SK-N-SH (cell line): Measurements from ENCODE around the gene CHI3L2. TPM values are rescaled to one million over a fixed set of nuclear protein-coding genes. Genes with fewer than 3 reads are reported as not detected.

Experiments used
- CTCF ChIA-PET: fragments of 300-600, 350-600 bp; formaldehyde crosslinking; extraction: SDS; loops from one replicate; lab custom pipeline; 2021; lab: Yijun Ruan, JAX
- POLR2A ChIA-PET: fragments of 350-600 bp; sonication (Branson Sonifier 250); formaldehyde crosslinking; extraction: SDS; loops from one replicate; lab custom pipeline; 2020; ENCODE audit warnings: antibody characterized with exemption, inconsistent platforms; lab: Yijun Ruan, JAX
- DNase-seq: peaks from one replicate; pipeline ENCODE4 v3.0.0; 2012
- H2AFZ ChIP-seq: fragments of 200-600 bp; sonication (generic); 2 replicates; pipeline ENCODE4 v1.8.1; 2016; ENCODE audit warnings: antibody characterized with exemption, mild to moderate bottlenecking, low read depth
- H3F3A ChIP-seq: fragments of 200-600 bp; sonication (generic); replicated peaks from 2 replicates; pipeline ENCODE3; 2016; ENCODE audit warnings: antibody characterized with exemption, mild to moderate bottlenecking; ENCODE audit not compliant: insufficient read depth
- H3K27ac ChIP-seq, 2 experiments: fragments of 200-500 bp in 1 of 2; fragments of 200-600 bp in 1 of 2; sonication (Bioruptor generic) in 1 of 2; sonication (generic), shearing (Covaris generic) in 1 of 2; 2 replicates each; pipeline versions ENCODE4 v1.5.1 to v1.6.1; 2014 to 2016; ENCODE audit warnings: low read depth in 2 of 2, inconsistent platforms in 1 of 2, low read length in 1 of 2, mild to moderate bottlenecking in 1 of 2, mixed read lengths in 1 of 2
- H3K27me3 ChIP-seq: fragments of 200-600 bp; sonication (generic), shearing (Covaris generic); 2 replicates; pipeline ENCODE4 v1.6.1; 2016; ENCODE audit warnings: mixed run types; ENCODE audit not compliant: insufficient read depth
- H3K36me3 ChIP-seq, 2 experiments: fragments of 200-500 bp in 1 of 2; fragments of 200-600 bp in 1 of 2; sonication (Bioruptor generic) in 1 of 2; sonication (generic) in 1 of 2; replicated peaks in 1 of 2; 2 replicates each; pipeline versions ENCODE3 to v1.5.1; 2014 to 2016; ENCODE audit warnings: low read length in 1 of 2, mild to moderate bottlenecking in 1 of 2; ENCODE audit not compliant: insufficient read depth in 2 of 2, control insufficient read depth in 1 of 2
- H3K4me1 ChIP-seq, 2 experiments: fragments of 200-500 bp in 1 of 2; fragments of 200-600 bp in 1 of 2; sonication (Bioruptor generic) in 1 of 2; sonication (generic), shearing (Covaris generic) in 1 of 2; 2 replicates each; pipeline versions ENCODE4 v1.5.1 to v1.6.1; 2014 to 2016; ENCODE audit warnings: low read depth in 1 of 2, low read length in 1 of 2, mixed run types in 1 of 2; ENCODE audit not compliant: insufficient read depth in 2 of 2, control insufficient read depth in 1 of 2
- H3K4me2 ChIP-seq: fragments of 200-600 bp; sonication (generic), shearing (Covaris generic); 2 replicates; pipeline ENCODE4 v1.6.1; 2017; ENCODE audit warnings: mixed run types
- H3K4me3 ChIP-seq, 2 experiments: fragments of 200-500 bp in 1 of 2; fragments of 200-600 bp in 1 of 2; sonication (Bioruptor generic) in 1 of 2; sonication (generic), shearing (Covaris generic) in 1 of 2; 2 replicates each; pipeline versions ENCODE4 v1.5.1 to v1.8.1; 2014 to 2016; ENCODE audit warnings: low read depth in 2 of 2, inconsistent platforms in 1 of 2, low read length in 1 of 2, mild to moderate bottlenecking in 1 of 2, mixed read lengths in 1 of 2, moderate library complexity in 1 of 2
- H3K79me2 ChIP-seq: fragments of 200-600 bp; sonication (generic); 2 replicates; pipeline ENCODE4 v1.8.1; 2017; ENCODE audit warnings: mild to moderate bottlenecking; ENCODE audit not compliant: insufficient read depth
- H3K9ac ChIP-seq: fragments of 200-600 bp; sonication (generic); 2 replicates; pipeline ENCODE4 v1.6.1; 2017; ENCODE audit warnings: mixed run types
- H3K9me2 ChIP-seq: fragments of 200-600 bp; sonication (generic); 2 replicates; pipeline ENCODE4 v1.6.1; 2017; ENCODE audit warnings: mixed run types
- H3K9me3 ChIP-seq: fragments of 200-600 bp; sonication (generic); 2 replicates; pipeline ENCODE4 v1.6.1; 2017; ENCODE audit warnings: mixed run types, mild to moderate bottlenecking, moderate library complexity
- H4K20me1 ChIP-seq: fragments of 200-600 bp; sonication (generic); 2 replicates; pipeline ENCODE4 v1.6.1; 2017; ENCODE audit warnings: mild to moderate bottlenecking, mixed run types; ENCODE audit not compliant: insufficient read depth
- ELF1 ChIP-seq: IDR thresholded peaks from 2 replicates; pipeline ENCODE4 v1.4.0; 2012
- EP300 ChIP-seq, 2 experiments: IDR thresholded peaks; 2 replicates each; pipeline versions ENCODE4 v1.4.0 to v1.6.1; 2012; ENCODE audit warnings: borderline replicate concordance in 1 of 2, low read depth in 1 of 2, low read length in 1 of 2
- FOXJ3 ChIP-seq: sonication (generic); formaldehyde crosslinking; IDR thresholded peaks from 2 replicates; pipeline ENCODE4 v1.5.1; 2020; ENCODE audit warnings: mild to moderate bottlenecking, missing genetic modification reagents
- FOXM1 ChIP-seq: IDR thresholded peaks from 2 replicates; pipeline ENCODE4 v1.4.0; 2012; ENCODE audit warnings: low read depth, mild to moderate bottlenecking
- GATA2 ChIP-seq: sonication (generic); formaldehyde crosslinking; IDR thresholded peaks from 2 replicates; pipeline ENCODE4 v1.5.0; 2020; ENCODE audit warnings: mild to moderate bottlenecking, missing genetic modification reagents
- MXI1 ChIP-seq: IDR thresholded peaks from 2 replicates; pipeline ENCODE4 v1.6.1; 2012; ENCODE audit warnings: mild to moderate bottlenecking, low read depth, low read length, improper control_type of control experiment
- NRF1 ChIP-seq: IDR thresholded peaks from 2 replicates; pipeline ENCODE4 v1.6.1; 2012; ENCODE audit warnings: low read depth, mild to moderate bottlenecking, low read length
- PBX3 ChIP-seq: IDR thresholded peaks from 2 replicates; pipeline ENCODE4; 2012
- POLR2AphosphoS5 ChIP-seq: IDR thresholded peaks from 2 replicates; pipeline ENCODE4 v1.6.1; 2012; ENCODE audit warnings: low read depth, low read length
- RAD21 ChIP-seq: IDR thresholded peaks from 2 replicates; pipeline ENCODE4 v1.6.1; 2012; ENCODE audit warnings: mild to moderate bottlenecking, low read length
- RFX5 ChIP-seq: IDR thresholded peaks from 2 replicates; pipeline ENCODE4 v1.6.1; 2012; ENCODE audit warnings: mild to moderate bottlenecking, improper control_type of control experiment, low read length
- RXRA ChIP-seq: IDR thresholded peaks from 2 replicates; pipeline ENCODE4 v1.4.0; 2012; ENCODE audit warnings: low read depth, mild to moderate bottlenecking, borderline replicate concordance
- SIN3A ChIP-seq: IDR thresholded peaks from 2 replicates; pipeline ENCODE4 v1.6.1; 2012; ENCODE audit warnings: low read depth, mild to moderate bottlenecking, low read length, moderate library complexity, borderline replicate concordance
- TAF1 ChIP-seq: IDR thresholded peaks from 2 replicates; pipeline ENCODE4 v1.6.1; 2012; ENCODE audit warnings: low read depth, mild to moderate bottlenecking, low read length, moderate library complexity, borderline replicate concordance
- TCF12 ChIP-seq: IDR thresholded peaks from 2 replicates; pipeline ENCODE4 v1.4.0; 2012
- TEAD4 ChIP-seq: IDR thresholded peaks from 2 replicates; pipeline ENCODE4 v1.4.0; 2012; ENCODE audit warnings: mild to moderate bottlenecking, borderline replicate concordance; ENCODE audit not compliant: insufficient read depth
- USF2 ChIP-seq: fragments of 150-350 bp; IDR thresholded peaks from 2 replicates; pipeline ENCODE4 v1.6.1; 2017; ENCODE audit warnings: antibody characterized with exemption, low read length, low read depth, borderline replicate concordance
- YY1 ChIP-seq: IDR thresholded peaks from 2 replicates; pipeline ENCODE4 v1.4.0; 2012; ENCODE audit warnings: low read depth, mild to moderate bottlenecking
- WGBS: methylation state at CpG from one replicate; pipeline ENCODE4 v1.1.6; 2017; ENCODE audit warnings: low lambda C conversion rate; 5-methylcytosine and 5-hydroxymethylcytosine counted together
- polyA plus RNA-seq, 3 experiments: library from polyadenylated mRNA; depleted of rRNA; stranded (reverse); fragments of >200 nt; gene quantifications; 2 replicates each; pipeline ENCODE4 v1.2.3, GENCODE V29; 2012
- TF ChIP-seq, protein P1 (sequence below): fragments of 150-350 bp; IDR thresholded peaks from 2 replicates; pipeline ENCODE4 v1.6.1; 2016; ENCODE audit warnings: mild to moderate bottlenecking, low read depth, low read length

Gene CHI3L2
- polyA plus RNA-seq, 1 of the 3 experiments (the other 2 are of a cell fraction): 0.92 TPM

DNA sequence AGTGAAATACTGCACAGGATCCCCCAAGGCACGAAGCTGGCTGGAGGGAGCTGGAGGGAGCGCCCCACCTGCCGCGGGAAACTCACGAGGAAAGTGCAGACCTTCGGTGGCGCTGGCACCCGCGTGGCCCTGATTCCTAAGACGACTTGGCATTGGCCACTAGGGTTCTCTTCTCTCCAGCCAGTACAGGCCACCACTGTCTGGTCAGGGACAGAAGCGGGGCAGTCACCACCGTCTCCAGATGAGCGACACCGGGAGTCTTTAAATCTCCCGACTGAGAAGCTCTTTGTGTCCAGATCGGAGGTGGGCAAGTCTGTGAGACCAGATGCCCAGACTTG lies 43.9 kb downstream of the CHI3L2 start (continued):
- no peak for TF ChIP-seq USF2
- TF ChIP-seq, all 33 proteins: peak for 0

GRCh38 chr1:111272081-111272480 lies 44.6 kb downstream of the CHI3L2 start:
- no peak for DNase-seq
- Histone ChIP-seq H3K27me3 (peaks cover 24% of the 10 kb centered on the region; the same call in 1 of the 2 replicates), H3K79me2 (no peaks in the 10 kb centered on the region), H4K20me1 (no peaks in the 10 kb centered on the region), H3F3A (no peaks in the 10 kb centered on the region), H3K4me1 (no peaks in the 10 kb centered on the region; a peak in 2 of 4 replicates), H3K9me2 (no peaks in the 10 kb centered on the region), H3K9me3 (0 out of 2 replicates have a peak, but pooled peaks cover 4% of the 10 kb centered on the region), H3K36me3 (no peaks in the 10 kb centered on the region), H3K27ac (no peak overlapping the region), H3K9ac (no peak overlapping the region), H3K4me3 (no peak overlapping the region), H3K4me2 (no peak overlapping the region), H2AFZ (no peak overlapping the region)
- POLR2A ChIA-PET: no interaction called here
- TF ChIP-seq TAF1: no peak
- TF ChIP-seq POLR2AphosphoS5: no peak
- TF ChIP-seq RXRA: no peak
- TF ChIP-seq MXI1: no peak
- no peak for TF ChIP-seq USF2
- TF ChIP-seq ELF1: no peak
- no peak for TF ChIP-seq EP300 (IDR thresholded peaks at IDR 0.05; ENCODE audit: borderline replicate concordance in 1 of 2, low read depth in 1 of 2, low read length in 1 of 2)
- TF ChIP-seq, protein P1, sequence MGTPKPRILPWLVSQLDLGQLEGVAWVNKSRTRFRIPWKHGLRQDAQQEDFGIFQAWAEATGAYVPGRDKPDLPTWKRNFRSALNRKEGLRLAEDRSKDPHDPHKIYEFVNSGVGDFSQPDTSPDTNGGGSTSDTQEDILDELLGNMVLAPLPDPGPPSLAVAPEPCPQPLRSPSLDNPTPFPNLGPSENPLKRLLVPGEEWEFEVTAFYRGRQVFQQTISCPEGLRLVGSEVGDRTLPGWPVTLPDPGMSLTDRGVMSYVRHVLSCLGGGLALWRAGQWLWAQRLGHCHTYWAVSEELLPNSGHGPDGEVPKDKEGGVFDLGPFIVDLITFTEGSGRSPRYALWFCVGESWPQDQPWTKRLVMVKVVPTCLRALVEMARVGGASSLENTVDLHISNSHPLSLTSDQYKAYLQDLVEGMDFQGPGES: no peak
- no peak for TF ChIP-seq FOXJ3 (CRISPR knock-in tag)
- TF ChIP-seq YY1: no peak
- no peak for TF ChIP-seq GATA2 (CRISPR knock-in tag)
- TF ChIP-seq RFX5: no peak
- no peak for TF ChIP-seq TCF12
- no peak for TF ChIP-seq FOXM1
- TF ChIP-seq PBX3: no peak
- no peak for TF ChIP-seq SIN3A
- no peak for TF ChIP-seq NRF1
- no peak for TF ChIP-seq RAD21
- no peak for TF ChIP-seq TEAD4
- 66% methylated on average over 3 of the region's 3 CpGs for WGBS
- CTCF ChIA-PET: interaction anchor here (1.9 kb wide), 1 partner anchor 9 kb away, joined by 4 read pairs; no protein-coding TSS in a partner anchor
